Kidney (tissue), 14 donors: ENCODE data around the gene RNF113B. TPM values are rescaled to one million over a fixed set of nuclear protein-coding genes. Genes with fewer than 3 reads are reported as not detected.

ENCODE experiments used
- DNase-seq, 5 donors: peaks; one replicate each; pipeline ENCODE4 v3.0.0-alpha.2; 2013 to 2020
- FAIRE-seq: peaks from 2 replicates; lab custom pipeline; 2012; peaks lifted over from hg19 to GRCh38; lab: Jason Lieb, UNC
- H3K27ac ChIP-seq, 2 donors: one replicate each; pipeline ENCODE4 v1.7.0; 2013; ENCODE audit warnings: low read depth in 2 of 2, low read length in 2 of 2, inconsistent platforms in 1 of 2
- H3K27me3 ChIP-seq: one replicate; pipeline ENCODE4 v1.7.1; 2013; ENCODE audit warnings: low read length, inconsistent platforms; ENCODE audit not compliant: control insufficient read depth, insufficient read depth
- H3K36me3 ChIP-seq, 3 donors: one replicate each; pipeline versions ENCODE4 v1.7.0 to v1.7.1; 2013; ENCODE audit warnings: low read length in 3 of 3, control low read depth in 1 of 3, inconsistent platforms in 1 of 3; ENCODE audit not compliant: insufficient read depth in 3 of 3, control insufficient read depth in 2 of 3
- H3K4me1 ChIP-seq, 3 donors: one replicate each; pipeline versions ENCODE4 v1.7.0 to v1.7.1; 2013; ENCODE audit warnings: low read length in 3 of 3, inconsistent platforms in 1 of 3, low read depth in 1 of 3; ENCODE audit not compliant: control insufficient read depth in 2 of 3, insufficient read depth in 2 of 3
- H3K4me3 ChIP-seq, 3 donors: one replicate each; pipeline versions ENCODE4 v1.7.0 to v1.8.1; 2013; ENCODE audit warnings: low read length in 3 of 3, control low read depth in 1 of 3, inconsistent platforms in 1 of 3
- H3K9ac ChIP-seq, 3 donors: one replicate each; pipeline versions ENCODE4 v1.7.0 to v1.7.1; 2013; ENCODE audit warnings: low read length in 3 of 3, control low read depth in 1 of 3, inconsistent platforms in 1 of 3
- H3K9me3 ChIP-seq, 3 donors: one replicate each; pipeline versions ENCODE4 v1.7.0 to v1.7.1; 2013; ENCODE audit warnings: low read length in 3 of 3, control low read depth in 1 of 3, inconsistent platforms in 1 of 3; ENCODE audit not compliant: control insufficient read depth in 2 of 3, insufficient read depth in 1 of 3
- CTCF ChIP-seq: IDR thresholded peaks from 3 replicates; pipeline ENCODE4 v1.5.1; 2012; ENCODE audit warnings: mild to moderate bottlenecking, moderate library complexity, borderline replicate concordance; ENCODE audit not compliant: insufficient read depth; ENCODE audit errors: extremely low read depth
- intact Hi-C: fragments of 100-400 bp; cut with DNase I; formaldehyde crosslinking; loops from one replicate; pipeline ENCODE4 v1.11.1; 2022
- polyA plus RNA-seq: library from polyadenylated mRNA; stranded (reverse); fragments of 350-450 nt; fragmentation: Illumina TruSeq; extraction: RNeasy Lipid Tissue Mini Kit (QIAGEN cat#74804); gene quantifications from one replicate; pipeline ENCODE4 v1.2.3, GENCODE V29; 2014; ENCODE audit warnings: low read depth, low replicate concordance; ENCODE audit not compliant: insufficient read depth
- total RNA-seq: library from RNA; stranded (reverse); fragmentation: NEBNext Ultra II Directional; extraction: Animal tissue kit (Norgen Biotek cat#: 25700); gene quantifications from one replicate; pipeline ENCODE4 v1.2.1, GENCODE V29; 2021
- donor health status: control.
- donor health status: control.
- donor health status: control.
- donor health status: control.
- donor health status: control.
- donor health status: DM: yes; HTN: yes; CAD: no.
- donor health status: Normal renal cell carcinoma (clear cell type).

RNF113B gene
- total and polyA plus RNA-seq, 2 donors from 2014 or later, result not detected

DNA sequence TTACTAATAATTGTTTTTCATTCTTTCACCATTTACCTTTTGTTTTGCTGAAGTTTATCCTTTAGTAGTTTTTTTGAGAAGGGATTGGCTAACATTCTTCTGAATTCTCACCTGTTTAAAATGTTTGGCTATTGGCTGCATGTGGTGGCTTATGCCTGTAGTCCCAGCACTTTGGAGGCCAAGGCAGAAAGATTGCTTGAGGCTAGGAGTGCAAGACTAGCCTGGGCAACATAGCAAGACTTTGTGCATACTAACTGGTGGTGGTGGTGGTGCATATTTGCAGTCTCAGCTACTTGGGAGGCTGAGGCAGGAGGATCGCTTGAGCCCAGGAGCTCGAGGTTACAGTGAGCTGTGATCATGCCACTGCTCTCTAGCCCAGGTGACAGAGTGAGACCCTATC, 27.5 kb upstream of the RNF113B start:
- DNase-seq, result no peak
- Histone ChIP-seq H3K9me3 (peaks cover 0 to 9% (median 0%) of the 10 kb centered on the region in 3 donors), H3K27ac (no peak overlapping the region), H3K9ac (no peak overlapping the region), H3K4me1 (peaks cover 5 to 24% (median 15%) of the 10 kb centered on the region in 3 donors), H3K36me3 (no peaks in the 10 kb centered on the region), H3K4me3 (no peak overlapping the region), H3K27me3 (no peaks in the 10 kb centered on the region)
- no peak for FAIRE-seq
- intact Hi-C loops, result no loop called here
- no peak for TF ChIP-seq CTCF

DNA sequence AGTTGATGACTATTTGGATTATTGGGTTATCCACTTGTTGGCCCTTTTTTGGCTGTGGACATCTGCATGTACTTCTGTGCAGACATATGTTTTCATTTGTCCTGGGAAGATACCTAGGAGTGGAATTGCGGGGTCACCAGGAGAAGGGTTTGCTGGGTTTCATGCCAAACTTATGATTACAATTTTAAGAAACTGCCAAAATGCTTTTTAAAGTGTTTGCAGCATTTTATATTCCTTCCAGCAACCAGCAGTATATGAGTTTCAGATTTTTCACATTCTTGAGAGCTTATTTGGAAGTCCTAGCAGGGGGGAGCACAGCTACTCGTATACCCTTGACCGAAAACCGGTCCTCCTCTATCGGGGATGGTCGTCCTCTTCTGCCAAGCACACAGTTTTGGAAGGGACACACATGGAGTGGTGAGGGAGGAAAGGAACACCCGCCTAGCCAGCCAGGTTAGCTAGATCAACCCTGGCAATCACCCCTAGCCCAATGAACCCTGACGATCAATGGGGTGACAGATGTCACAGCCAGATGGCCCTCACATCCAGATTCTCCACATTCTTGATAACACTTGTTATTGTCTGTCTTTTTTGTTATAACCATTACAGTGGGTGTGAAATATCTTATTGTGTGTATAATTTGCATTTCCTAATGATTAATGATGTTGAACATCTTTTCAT, 26.7 kb upstream of the RNF113B start:
- TF ChIP-seq CTCF, result no peak
- no peaks in the 10 kb centered on the region for H3K27me3 ChIP-seq
- FAIRE-seq, result no peak

GRCh38 chr13:98201984-98202383, 24.9 kb upstream of the RNF113B start:
- peaks cover 3 to 25% (median 9%) of the 10 kb centered on the region in 3 donors for H3K4me1 ChIP-seq
- peaks cover 0 to 9% (median 0%) of the 10 kb centered on the region in 3 donors for H3K9me3 ChIP-seq
- DNase-seq, result no peak
- H3K9ac ChIP-seq, result peak overlapping the region in 1 of 3 donors; percentile 9
- no peaks in the 10 kb centered on the region for H3K27me3 ChIP-seq
- no peaks in the 10 kb centered on the region for H3K36me3 ChIP-seq
- no peak for TF ChIP-seq CTCF
- no peak for FAIRE-seq
- intact Hi-C loops, result no loop called here
- peak overlapping the region in 1 of 2 donors; percentile 10 for H3K27ac ChIP-seq
- H3K4me3 ChIP-seq, result no peak overlapping the region

More for the DNA sequence above, 26.7 kb upstream of the RNF113B start:
- Histone ChIP-seq H3K9ac (no peak overlapping the region), H3K4me1 (peaks cover 5 to 25% (median 15%) of the 10 kb centered on the region in 3 donors), H3K9me3 (peaks cover 0 to 9% (median 0%) of the 10 kb centered on the region in 3 donors), H3K27ac (no peak overlapping the region), H3K36me3 (no peaks in the 10 kb centered on the region), H3K4me3 (no peak overlapping the region)
- intact Hi-C loops, result no loop called here
- DNase-seq, result no peak
